GM18505 (cell line): ENCODE results near the gene HES1.

Experiments used
- ATAC-seq: cut with Tn5 transposase; IDR thresholded peaks from one replicate; pipeline ENCODE4 v1.9.1; 2021; ENCODE audit not compliant: unreplicated experiment
- POLR2A ChIP-seq: IDR thresholded peaks from 4 replicates; pipeline ENCODE4 v1.6.1; 2011; ENCODE audit warnings: borderline replicate concordance; ENCODE audit not compliant: insufficient read depth, insufficient read length; ENCODE audit errors: extremely low read depth

HES1 gene

GRCh38 chr3:194097141-194097882, 38.6 kb upstream of the HES1 start:
- TF ChIP-seq POLR2A = no peak
- no peak for ATAC-seq

GRCh38 chr3:194098081-194098842, 37.7 kb upstream of the HES1 start:
- no peak for ATAC-seq
- no peak for TF ChIP-seq POLR2A

DNA sequence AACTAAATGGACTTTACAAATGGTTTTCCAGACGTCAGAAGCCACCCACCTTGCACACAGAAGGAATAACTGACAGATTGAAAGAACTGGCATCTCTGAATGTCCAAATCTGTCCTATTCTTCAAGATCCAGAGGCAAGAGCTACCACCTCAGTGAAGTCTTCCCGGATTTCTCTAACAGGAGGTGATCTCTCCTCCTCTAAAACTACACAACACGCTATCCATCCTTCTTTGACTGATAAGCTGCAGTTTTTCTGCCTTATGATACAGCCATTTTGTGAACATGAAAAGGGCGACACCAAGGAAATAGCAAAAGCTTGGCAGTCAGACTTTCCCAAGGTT, 37.1 kb upstream of the HES1 start:
- no peak for ATAC-seq
- no peak for TF ChIP-seq POLR2A

GRCh38 chr3:194099215-194099614, 36.7 kb upstream of the HES1 start:
- no peak for TF ChIP-seq POLR2A
- ATAC-seq = no peak

- peak; percentile 58 for ATAC-seq
- TF ChIP-seq POLR2A = no peak
Observed at GRCh38 chr3:194100856-194101390, 35.0 kb upstream of the HES1 start.

DNA sequence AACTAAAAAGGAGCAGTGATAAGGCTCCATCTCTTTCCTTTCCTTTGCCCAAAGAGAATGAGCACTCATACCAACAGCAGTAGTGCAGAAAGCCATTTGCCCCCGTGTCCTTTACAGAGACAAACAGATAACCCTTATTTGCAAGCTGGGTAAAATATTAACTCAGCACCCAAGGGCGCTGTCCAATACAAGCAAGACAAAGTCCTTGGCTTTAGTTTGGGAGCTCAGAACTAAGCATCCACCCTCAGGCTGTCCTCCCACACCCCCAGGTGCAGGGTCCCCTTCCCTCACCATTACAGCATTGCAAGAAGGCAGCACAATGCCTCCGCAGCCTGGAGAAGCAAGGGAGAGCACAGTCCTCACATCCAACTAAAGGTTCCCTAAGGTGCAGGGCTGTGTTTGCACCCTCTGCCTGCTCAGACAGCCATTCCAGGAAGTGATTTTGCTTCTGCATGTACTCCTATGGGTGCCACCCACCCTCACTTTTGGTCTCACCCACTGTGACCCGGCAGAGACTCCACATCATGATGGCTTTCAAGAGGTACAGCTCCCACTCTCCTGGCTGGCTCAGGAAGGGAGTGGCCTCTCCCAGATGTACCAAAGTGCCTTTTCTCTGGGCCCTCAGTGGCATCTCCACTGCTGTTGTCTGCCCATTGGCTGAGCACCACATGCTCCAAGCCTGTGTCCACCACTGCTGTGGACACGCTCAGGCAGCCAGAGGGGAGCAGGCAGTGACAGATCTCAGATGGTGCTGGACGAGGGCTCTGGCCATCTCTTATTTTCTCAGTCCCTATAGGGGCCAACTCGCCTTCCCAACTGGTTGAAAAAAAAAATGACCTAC, 34.1 kb upstream of the HES1 start:
- peak; percentile 8 for ATAC-seq

DNA sequence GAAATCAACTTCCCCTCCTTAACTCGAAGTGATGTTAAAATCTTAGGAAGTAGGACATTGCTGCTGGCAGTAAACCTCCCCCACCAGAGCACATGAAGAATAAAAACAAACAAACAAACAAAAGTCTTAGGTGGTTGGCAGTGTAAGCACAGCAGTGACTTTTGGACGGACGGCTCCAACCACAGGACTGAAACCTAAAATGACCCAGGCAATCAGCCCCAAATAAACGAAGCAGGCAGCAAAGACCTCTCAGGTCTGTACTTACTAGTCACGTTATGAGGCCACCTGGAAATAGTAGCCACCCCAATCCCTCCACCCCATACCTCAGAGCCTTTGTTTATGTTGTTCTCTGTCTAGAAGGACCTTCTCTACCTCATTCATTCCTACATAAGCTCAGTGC, 33.5 kb upstream of the HES1 start:
- ATAC-seq = no peak
- no peak for TF ChIP-seq POLR2A

More for the DNA sequence above, 34.1 kb upstream of the HES1 start:
- no peak for TF ChIP-seq POLR2A

DNA sequence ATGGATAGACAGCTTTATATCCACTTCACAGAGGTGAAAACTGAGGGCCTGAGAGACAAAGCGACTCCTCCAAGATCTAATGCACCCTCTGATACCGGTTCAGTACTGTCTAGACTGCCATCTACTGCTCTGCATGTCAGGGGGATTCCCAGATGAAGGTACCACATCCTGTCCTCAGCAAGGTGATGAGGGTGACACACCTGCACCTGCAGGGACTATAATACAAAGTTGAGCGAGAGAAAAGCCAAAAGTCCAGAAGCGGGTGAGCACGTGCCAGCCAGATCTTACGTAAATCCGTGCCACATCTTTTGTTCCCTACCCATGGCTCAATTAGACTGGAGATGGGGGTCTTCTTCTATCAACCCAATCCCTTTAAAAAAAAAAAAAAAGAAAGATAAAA, 32.4 kb upstream of the HES1 start:
- no peak for ATAC-seq
- TF ChIP-seq POLR2A = no peak

- no peak for TF ChIP-seq POLR2A
- ATAC-seq = peak; percentile 53
Observed at GRCh38 chr3:194103983-194104751, 31.8 kb upstream of the HES1 start.

GRCh38 chr3:194105292-194105691, 30.7 kb upstream of the HES1 start:
- ATAC-seq = no peak
- TF ChIP-seq POLR2A = no peak

DNA sequence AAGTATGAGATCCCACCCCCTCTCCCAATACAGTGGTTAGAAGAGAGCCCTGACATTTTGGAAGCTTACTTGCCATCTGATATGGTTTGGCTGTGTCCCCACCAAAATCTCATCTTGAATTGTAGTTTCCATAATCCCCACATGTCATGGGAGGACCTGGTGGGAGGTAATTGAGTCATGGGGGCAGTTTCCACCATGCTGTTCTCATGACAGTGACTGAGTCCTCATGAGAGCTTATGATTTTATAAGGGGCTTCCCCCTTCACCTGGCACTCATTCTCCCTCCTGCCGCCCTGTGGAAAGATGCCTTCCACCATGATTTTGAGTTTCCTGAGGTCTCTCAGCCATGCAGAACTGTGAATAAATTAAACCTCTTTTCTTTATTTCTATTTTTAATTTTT, 28.8 kb upstream of the HES1 start:
- no peak for ATAC-seq
- TF ChIP-seq POLR2A = no peak

DNA sequence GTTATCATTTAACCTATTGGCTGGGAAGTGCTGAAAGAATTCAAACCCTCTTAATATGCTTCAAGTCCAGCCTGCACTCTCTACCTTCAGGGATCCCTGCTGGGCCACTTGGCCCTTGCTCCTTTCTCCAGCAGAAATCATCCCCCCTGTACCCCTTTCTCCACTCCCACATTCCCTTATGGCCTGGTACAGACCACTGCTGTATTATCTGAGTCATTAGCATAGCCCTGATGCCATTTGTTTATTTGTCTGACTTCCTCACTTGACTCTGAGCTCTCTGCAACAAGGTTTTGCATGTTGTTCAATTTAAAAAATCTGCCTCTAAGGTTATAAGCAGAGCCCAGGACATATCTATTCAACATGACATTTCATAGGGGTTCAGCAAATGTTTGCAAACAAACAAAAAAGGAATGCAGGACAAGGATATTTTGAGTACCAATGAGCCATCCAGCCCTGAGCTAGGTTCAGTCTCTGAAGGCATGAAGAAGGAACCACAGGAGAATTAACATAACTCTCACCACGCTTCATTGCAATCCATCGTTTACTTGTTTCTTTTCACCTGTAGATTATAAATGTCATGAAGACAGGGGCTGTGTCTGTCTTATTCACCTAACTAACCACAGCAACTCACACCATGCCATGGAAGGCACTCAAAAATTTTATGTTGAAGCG, 26.6 kb upstream of the HES1 start:
- no peak for TF ChIP-seq POLR2A
- no peak for ATAC-seq
